GM12892 (cell line): ENCODE results near the gene VAPB.

Source experiments
- POLR2A ChIP-seq: IDR thresholded peaks from 2 replicates; pipeline ENCODE4 v1.6.1; 2011; ENCODE audit warnings: low read depth, low read length, control low read depth
- POLR2AphosphoS5 ChIP-seq: IDR thresholded peaks from 2 replicates; pipeline ENCODE4 v1.6.1; 2011; ENCODE audit warnings: low read depth, low read length, control low read depth

DNA sequence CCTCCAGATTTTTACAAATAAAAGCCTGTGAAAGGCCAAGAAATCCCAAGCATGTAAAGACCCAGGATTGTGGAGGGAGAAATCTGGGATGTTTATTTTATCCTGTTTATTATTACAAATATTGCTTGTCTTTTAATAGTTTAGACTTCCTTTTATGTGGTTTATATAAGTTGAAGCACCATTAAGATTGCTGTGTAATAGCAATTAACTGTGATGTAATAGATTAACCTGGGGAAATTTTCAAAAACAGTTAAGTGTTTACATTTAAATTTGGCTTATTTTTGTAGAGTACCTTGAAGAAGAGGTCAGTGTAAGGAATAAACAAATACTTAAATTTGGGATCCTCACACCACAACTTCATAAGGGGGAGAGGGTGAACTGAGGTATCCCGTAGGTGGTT lies 27.0 kb downstream of the VAPB start:
- TF ChIP-seq POLR2A (no peak), POLR2AphosphoS5 (no peak)
